Measurements from ENCODE around the gene ZNF827. TPM values are rescaled to one million over a fixed set of nuclear protein-coding genes. Genes with fewer than 3 reads are reported as not detected.

The ZNF827 gene
- total and polyA plus RNA-seq, 2 experiments from 2014 or later, result 7.8 to 17.5 TPM

GRCh38 chr4:145830699-145831098 is 107.9 kb downstream of the ZNF827 start:
- TF ChIP-seq EZH2 (IDR thresholded peaks at IDR 0.05; ENCODE audit: borderline replicate concordance) (no peak), EZH2phosphoT487 (IDR thresholded peaks at IDR 0.05; ENCODE audit: low read depth, severe bottlenecking, unreplicated experiment) (no peak), CTCF (IDR thresholded peaks at IDR 0.05; ENCODE audit: poor library complexity) (no peak)
- H3K79me2 ChIP-seq, result no peaks in the 10 kb centered on the region
- no peaks in the 10 kb centered on the region for H3K27me3 ChIP-seq
- no peaks in the 10 kb centered on the region for H3K4me1 ChIP-seq (ENCODE audit: insufficient read depth)
- no peak overlapping the region for H3K4me2 ChIP-seq
- H3K9me3 ChIP-seq (ENCODE audit: low read depth), result no peaks in the 10 kb centered on the region
- H3K4me3 ChIP-seq, result no peak overlapping the region
- H2AFZ ChIP-seq, result no peak overlapping the region
- H3K9me2 ChIP-seq (replicated peaks; ENCODE audit: insufficient read depth), result no peaks in the 10 kb centered on the region
- no peaks in the 10 kb centered on the region for H4K20me1 ChIP-seq (ENCODE audit: insufficient read depth, poor library complexity, severe bottlenecking)
- DNase-seq (ENCODE audit: low spot score), result no peak
- H3K36me3 ChIP-seq (replicated peaks; ENCODE audit: insufficient read depth, low read depth), result no peaks in the 10 kb centered on the region
- WGBS (ENCODE audit: low lambda C conversion rate, missing lambda C conversion rate), result 96% methylated on average over 3 of the region's 3 CpGs
- no peak overlapping the region for H3K27ac ChIP-seq

DNA sequence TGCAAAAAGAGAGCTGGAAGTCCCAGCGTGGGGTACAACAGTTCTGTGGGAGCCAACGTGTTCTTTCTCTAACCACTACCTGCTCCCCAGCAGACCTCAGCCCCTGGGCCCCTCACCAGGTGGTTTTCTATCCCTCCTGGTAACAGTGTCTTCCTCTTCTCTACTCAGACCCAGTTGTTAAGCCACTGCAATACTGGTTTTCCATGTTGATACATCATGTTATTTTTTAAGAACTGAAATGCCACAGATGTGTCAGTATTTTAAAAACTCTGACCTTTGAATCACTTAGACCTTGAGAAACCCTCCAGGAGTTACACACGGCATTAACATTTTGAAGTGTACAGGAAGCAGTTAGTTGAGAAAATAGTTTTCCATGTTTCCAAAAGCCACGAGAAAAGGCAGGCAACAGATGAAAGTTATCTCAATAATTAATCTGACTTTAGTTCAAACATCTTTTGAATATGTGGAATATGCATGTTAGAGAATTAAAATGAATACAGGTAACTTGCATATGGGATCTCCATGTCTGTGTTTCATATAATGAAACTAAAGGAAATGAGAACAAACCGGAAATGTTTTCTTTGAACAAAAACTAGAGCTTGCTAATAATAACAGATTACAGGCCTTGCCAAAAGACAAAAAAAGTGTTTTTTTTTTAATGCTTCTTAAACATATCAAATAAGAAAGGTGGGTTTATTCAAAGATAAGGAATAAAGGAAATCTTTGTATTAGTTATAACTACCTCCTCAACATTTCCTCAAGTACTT is 108.8 kb downstream of the ZNF827 start:
- 85% methylated on average over 5 of the region's 5 CpGs for WGBS (ENCODE audit: low lambda C conversion rate, missing lambda C conversion rate)
- no peaks in the 10 kb centered on the region for H3K9me3 ChIP-seq (ENCODE audit: low read depth)
- no peaks in the 10 kb centered on the region for H3K4me1 ChIP-seq (ENCODE audit: insufficient read depth)
- no peaks in the 10 kb centered on the region for H3K9me2 ChIP-seq (replicated peaks; ENCODE audit: insufficient read depth)
- H3K4me3 ChIP-seq, result no peak overlapping the region
- H3K36me3 ChIP-seq (replicated peaks; ENCODE audit: insufficient read depth, low read depth), result no peaks in the 10 kb centered on the region
- no peaks in the 10 kb centered on the region for H3K79me2 ChIP-seq
- no peaks in the 10 kb centered on the region for H3K27me3 ChIP-seq
- no peak overlapping the region for H3K27ac ChIP-seq
- H4K20me1 ChIP-seq (ENCODE audit: insufficient read depth, poor library complexity, severe bottlenecking), result no peaks in the 10 kb centered on the region
- DNase-seq (ENCODE audit: low spot score), result no peak
- no peak overlapping the region for H3K4me2 ChIP-seq
- TF ChIP-seq EZH2 (IDR thresholded peaks at IDR 0.05; ENCODE audit: borderline replicate concordance) (no peak), EZH2phosphoT487 (IDR thresholded peaks at IDR 0.05; ENCODE audit: low read depth, severe bottlenecking, unreplicated experiment) (no peak), CTCF (IDR thresholded peaks at IDR 0.05; ENCODE audit: poor library complexity) (no peak)
- H2AFZ ChIP-seq, result no peak overlapping the region

DNA sequence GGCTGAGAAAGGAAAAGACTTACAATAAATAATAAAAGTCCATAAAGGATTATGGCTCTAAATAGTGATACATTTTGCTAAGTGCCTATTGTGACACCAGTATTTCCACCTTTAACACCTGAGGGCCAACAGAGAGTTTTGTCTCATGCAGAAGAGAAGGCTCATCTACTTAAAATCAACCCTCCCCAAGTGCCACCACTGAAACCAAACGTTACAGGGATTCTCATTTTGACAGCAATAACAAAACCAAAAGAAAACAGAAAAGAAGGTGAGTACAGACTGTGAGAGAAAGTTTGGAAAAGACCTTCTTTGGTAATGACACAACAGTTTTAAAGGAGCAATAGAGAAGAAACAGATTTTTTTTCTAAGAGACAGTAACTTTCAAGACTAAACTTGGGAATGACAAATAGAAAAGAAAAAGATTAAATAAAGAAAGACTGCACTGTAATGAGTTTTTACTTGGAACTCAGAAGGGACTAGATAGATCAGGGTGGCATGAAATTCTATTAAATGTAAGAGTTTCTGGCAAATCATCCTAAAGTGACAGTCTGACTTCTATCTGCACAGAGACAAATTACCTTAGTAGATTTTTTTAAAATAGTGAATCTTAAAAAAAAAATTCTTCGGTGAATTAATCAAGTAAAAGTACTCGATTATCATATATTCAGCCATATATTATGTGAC is 109.7 kb downstream of the ZNF827 start:
- WGBS (ENCODE audit: low lambda C conversion rate, missing lambda C conversion rate), result 80% methylated on average over 3 of the region's 3 CpGs
- H3K9me2 ChIP-seq (replicated peaks; ENCODE audit: insufficient read depth), result no peaks in the 10 kb centered on the region
- no peak overlapping the region for H3K4me3 ChIP-seq
- H3K27me3 ChIP-seq, result no peaks in the 10 kb centered on the region
- no peak overlapping the region for H3K27ac ChIP-seq
- H3K36me3 ChIP-seq (replicated peaks; ENCODE audit: insufficient read depth, low read depth), result no peaks in the 10 kb centered on the region
- H4K20me1 ChIP-seq (ENCODE audit: insufficient read depth, poor library complexity, severe bottlenecking), result no peaks in the 10 kb centered on the region
- no peaks in the 10 kb centered on the region for H3K4me1 ChIP-seq (ENCODE audit: insufficient read depth)
- no peaks in the 10 kb centered on the region for H3K79me2 ChIP-seq
- no peak for TF ChIP-seq EZH2 (IDR thresholded peaks at IDR 0.05; ENCODE audit: borderline replicate concordance)
- no peak for TF ChIP-seq CTCF (IDR thresholded peaks at IDR 0.05; ENCODE audit: poor library complexity)
- no peak overlapping the region for H2AFZ ChIP-seq
- H3K4me2 ChIP-seq, result no peak overlapping the region
- H3K9me3 ChIP-seq (ENCODE audit: low read depth), result no peaks in the 10 kb centered on the region
- DNase-seq (ENCODE audit: low spot score), result no peak
